ENCODE results near the gene ADAMTS9.

Gene ADAMTS9

GRCh38 chr3:64687781-64688604 is at the start of gene ADAMTS9:
Gene ADAMTS9, minus strand, starts transcription at chr3:64688000. Its CDS starts 343 bp downstream, at chr3:64687657.
- peak; percentile 21 for DNase-seq

- DNase-seq: no peak
These were observed 44.8 kb upstream of the ADAMTS9 start for GRCh38 chr3:64732576-64732975.

GRCh38 chr3:64730681-64731080 is 42.9 kb upstream of the ADAMTS9 start:
- DNase-seq: no peak

- no peak for DNase-seq
These were observed 41.2 kb upstream of the ADAMTS9 start for GRCh38 chr3:64728994-64729393.

- DNase-seq: no peak
These were observed 40.6 kb upstream of the ADAMTS9 start for GRCh38 chr3:64728428-64728827.

GRCh38 chr3:64726414-64727090 is 38.8 kb upstream of the ADAMTS9 start:
- DNase-seq: no peak

- no peak for DNase-seq
These were observed 31.2 kb upstream of the ADAMTS9 start for GRCh38 chr3:64718976-64719375.

- no peak for DNase-seq
These were observed 30.2 kb upstream of the ADAMTS9 start for GRCh38 chr3:64717872-64718613.

GRCh38 chr3:64717411-64717810 is 29.6 kb upstream of the ADAMTS9 start:
- DNase-seq: no peak

GRCh38 chr3:64716110-64716710 is 28.4 kb upstream of the ADAMTS9 start:
- no peak for DNase-seq

GRCh38 chr3:64715211-64715982 is 27.6 kb upstream of the ADAMTS9 start:
- no peak for DNase-seq

GRCh38 chr3:64708456-64708855 is 20.7 kb upstream of the ADAMTS9 start:
- peak; percentile 50 for DNase-seq

- no peak for DNase-seq
These were observed 18.1 kb upstream of the ADAMTS9 start for GRCh38 chr3:64705946-64706345.

- no peak for DNase-seq
These were observed 9.1 kb upstream of the ADAMTS9 start for GRCh38 chr3:64696896-64697295.

GRCh38 chr3:64694114-64694513 is 6.3 kb upstream of the ADAMTS9 start:
- DNase-seq: no peak

GRCh38 chr3:64693031-64693430 is 5.2 kb upstream of the ADAMTS9 start:
- DNase-seq: no peak

GRCh38 chr3:64691051-64691450 is 3.3 kb upstream of the ADAMTS9 start:
- DNase-seq: no peak

GRCh38 chr3:64687086-64687780 is 567 bp downstream of the ADAMTS9 start:
- no peak for DNase-seq

- DNase-seq: peak; percentile 31
These were observed 1.3 kb downstream of the ADAMTS9 start for GRCh38 chr3:64686446-64686908.

GRCh38 chr3:64685800-64686445 is 1.9 kb downstream of the ADAMTS9 start:
- DNase-seq: peak; percentile 68

- no peak for DNase-seq
These were observed 2.4 kb downstream of the ADAMTS9 start for GRCh38 chr3:64685331-64685799.

Measured in DMS79 treated with DMSO at 0.1 percent for 48 hours (cell line).